AG10803 (cell line): ENCODE data around the gene SERHL2.
"Not testable (repeated sequence)": the region's sequence is repeated elsewhere in the genome, so short reads cannot be mapped to it uniquely, and the experiment has no call there.

Experiments used
- DNase-seq: peaks from one replicate; pipeline ENCODE4 v3.0.0; 2010; ENCODE audit warnings: low read depth
- H3K4me3 ChIP-seq: 2 replicates; pipeline ENCODE4 v1.5.1; 2011; ENCODE audit warnings: mild to moderate bottlenecking, low read length, control low read depth
- CTCF ChIP-seq: conservative IDR thresholded peaks from 2 replicates; pipeline ENCODE4 v1.5.1; 2011; ENCODE audit warnings: mild to moderate bottlenecking, low read length, control low read depth, inconsistent platforms

Gene SERHL2

GRCh38 chr22:42574468-42574867, 20.7 kb downstream of the SERHL2 start:
- DNase-seq, H3K4me3 ChIP-seq: not testable (repeated sequence)

GRCh38 chr22:42575996-42576574, 22.3 kb downstream of the SERHL2 start:
- H3K4me3 ChIP-seq, DNase-seq: not testable (repeated sequence)

- DNase-seq, H3K4me3 ChIP-seq: not testable (repeated sequence)
Observed at GRCh38 chr22:42577141-42577540, 23.4 kb downstream of the SERHL2 start.

- no peak overlapping the region for H3K4me3 ChIP-seq
- DNase-seq, result no peak
- no peak for TF ChIP-seq CTCF
Observed at GRCh38 chr22:42577623-42578240, 24.0 kb downstream of the SERHL2 start.

GRCh38 chr22:42580040-42580439, 26.3 kb downstream of the SERHL2 start:
- H3K4me3 ChIP-seq, DNase-seq: not testable (repeated sequence)

GRCh38 chr22:42581194-42581761, 27.5 kb downstream of the SERHL2 start:
- H3K4me3 ChIP-seq, result peak overlapping the region; percentile 67
- DNase-seq, result not testable (repeated sequence)

GRCh38 chr22:42581762-42582716, 28.3 kb downstream of the SERHL2 start:
- no peak for TF ChIP-seq CTCF
- DNase-seq, result peak; percentile 58
- peak overlapping the region; percentile 67 for H3K4me3 ChIP-seq

- no peak for DNase-seq
- no peak overlapping the region for H3K4me3 ChIP-seq
- no peak for TF ChIP-seq CTCF
Observed at GRCh38 chr22:42582987-42583386, 29.2 kb downstream of the SERHL2 start.

- no peak for DNase-seq
- H3K4me3 ChIP-seq, result no peak overlapping the region
- no peak for TF ChIP-seq CTCF
Observed at GRCh38 chr22:42584364-42584940, 30.7 kb downstream of the SERHL2 start.
